ENCODE data around the gene ARHGEF4. TPM values are rescaled to one million over a fixed set of nuclear protein-coding genes. Genes with fewer than 3 reads are reported as not detected.

The ARHGEF4 gene
- total RNA-seq, 1 experiment from 2014 or later = 26.6 TPM

DNA sequence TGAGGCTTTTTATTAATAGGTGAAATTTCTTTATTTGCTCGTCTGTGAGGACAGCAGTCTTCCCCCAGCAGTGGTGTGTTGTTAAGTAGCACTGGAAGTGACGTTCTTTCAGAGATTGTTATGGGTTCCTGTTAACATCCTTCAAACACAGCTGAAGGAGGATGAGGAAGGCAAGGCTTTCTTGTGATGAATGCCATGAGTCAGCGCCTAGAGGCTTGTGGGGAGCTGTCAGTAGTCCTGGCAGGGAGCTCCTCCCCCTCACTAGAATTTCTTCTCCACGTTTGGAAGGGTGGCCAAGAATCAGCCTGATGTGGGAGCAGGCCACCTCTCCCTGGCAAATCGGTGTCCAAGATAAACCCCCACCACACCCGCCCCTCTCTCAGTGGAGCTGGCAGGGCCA, 113.2 kb downstream of the ARHGEF4 start (continued):
- TF ChIP-seq ZFX (IDR thresholded peaks at IDR 0.05) = no peak

GRCh38 chr2:130951018-130951417, 114.3 kb downstream of the ARHGEF4 start:
- ChIA-PET POLR2A (no interaction called here), RAD21 (ENCODE audit: low non-redundant PET in 1 of 2, low total read pairs in 2 of 2, uncharacterized antibody in 2 of 2, unreplicated experiment in 2 of 2) (no interaction called here), CTCF (no interaction called here)
- no peaks in the 10 kb centered on the region for H3K27me3 ChIP-seq (ENCODE audit: insufficient read depth, low read length)
- BruUV-seq (replicated peaks) = no TSS peak
- intact Hi-C loops (cut with micrococcal nuclease) = no loop called here
- no peaks in the 10 kb centered on the region for H3K9me3 ChIP-seq (ENCODE audit: control insufficient read depth in 1 of 2, insufficient read depth in 1 of 2, low read depth in 1 of 2, low read length in 2 of 2)
- H3K9ac ChIP-seq (ENCODE audit: low read length) = no peak overlapping the region
- no peaks in the 10 kb centered on the region for H3K79me2 ChIP-seq (ENCODE audit: insufficient read depth, low read length)
- H3K27ac ChIP-seq (ENCODE audit: low read depth, low read length) = no peak overlapping the region
- no peak overlapping the region for H3K4me3 ChIP-seq (replicated peaks in 1 of 2; ENCODE audit: low read depth in 1 of 2, low read length in 2 of 2)
- no peak overlapping the region for H2AFZ ChIP-seq (ENCODE audit: low read depth, low read length, poor library complexity, severe bottlenecking)
- H3K9me2 ChIP-seq (ENCODE audit: insufficient read depth) = no peaks in the 10 kb centered on the region
- TF ChIP-seq FOSL1 (IDR thresholded peaks at IDR 0.05; ENCODE audit: low read depth) (no peak), TCF7L2 (IDR thresholded peaks at IDR 0.05; ENCODE audit: borderline replicate concordance, extremely low read depth, insufficient read depth, insufficient read length) (no peak), ZBTB33 (IDR thresholded peaks at IDR 0.05; ENCODE audit: extremely low read depth, insufficient replicate concordance, low read length) (no peak), ATF3 (IDR thresholded peaks at IDR 0.05) (no peak), CBX3 (IDR thresholded peaks at IDR 0.05; ENCODE audit: low read depth) (no peak), ELF1 (IDR thresholded peaks at IDR 0.05; ENCODE audit: borderline replicate concordance, low read depth) (no peak), RAD21 (IDR thresholded peaks at IDR 0.05; ENCODE audit: low read depth) (no peak), JUND (IDR thresholded peaks at IDR 0.05) (no peak), SP1 (IDR thresholded peaks at IDR 0.05; ENCODE audit: low read depth) (no peak), CTCF (IDR thresholded peaks at IDR 0.05 in 2 of 3, conservative IDR thresholded peaks at IDR 0.05 in 1 of 3; ENCODE audit: borderline replicate concordance in 1 of 3, insufficient read depth in 1 of 3, low read depth in 2 of 3, low read length in 2 of 3) (no peak), POLR2A (IDR thresholded peaks at IDR 0.05; ENCODE audit: borderline replicate concordance, extremely low read depth, insufficient read depth, insufficient read length) (no peak), SIN3A (IDR thresholded peaks at IDR 0.05; ENCODE audit: low read depth) (no peak)
- TF ChIP-seq, protein P1, sequence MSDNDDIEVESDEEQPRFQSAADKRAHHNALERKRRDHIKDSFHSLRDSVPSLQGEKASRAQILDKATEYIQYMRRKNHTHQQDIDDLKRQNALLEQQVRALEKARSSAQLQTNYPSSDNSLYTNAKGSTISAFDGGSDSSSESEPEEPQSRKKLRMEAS (IDR thresholded peaks at IDR 0.05) = no peak
- TF ChIP-seq, protein P2, sequence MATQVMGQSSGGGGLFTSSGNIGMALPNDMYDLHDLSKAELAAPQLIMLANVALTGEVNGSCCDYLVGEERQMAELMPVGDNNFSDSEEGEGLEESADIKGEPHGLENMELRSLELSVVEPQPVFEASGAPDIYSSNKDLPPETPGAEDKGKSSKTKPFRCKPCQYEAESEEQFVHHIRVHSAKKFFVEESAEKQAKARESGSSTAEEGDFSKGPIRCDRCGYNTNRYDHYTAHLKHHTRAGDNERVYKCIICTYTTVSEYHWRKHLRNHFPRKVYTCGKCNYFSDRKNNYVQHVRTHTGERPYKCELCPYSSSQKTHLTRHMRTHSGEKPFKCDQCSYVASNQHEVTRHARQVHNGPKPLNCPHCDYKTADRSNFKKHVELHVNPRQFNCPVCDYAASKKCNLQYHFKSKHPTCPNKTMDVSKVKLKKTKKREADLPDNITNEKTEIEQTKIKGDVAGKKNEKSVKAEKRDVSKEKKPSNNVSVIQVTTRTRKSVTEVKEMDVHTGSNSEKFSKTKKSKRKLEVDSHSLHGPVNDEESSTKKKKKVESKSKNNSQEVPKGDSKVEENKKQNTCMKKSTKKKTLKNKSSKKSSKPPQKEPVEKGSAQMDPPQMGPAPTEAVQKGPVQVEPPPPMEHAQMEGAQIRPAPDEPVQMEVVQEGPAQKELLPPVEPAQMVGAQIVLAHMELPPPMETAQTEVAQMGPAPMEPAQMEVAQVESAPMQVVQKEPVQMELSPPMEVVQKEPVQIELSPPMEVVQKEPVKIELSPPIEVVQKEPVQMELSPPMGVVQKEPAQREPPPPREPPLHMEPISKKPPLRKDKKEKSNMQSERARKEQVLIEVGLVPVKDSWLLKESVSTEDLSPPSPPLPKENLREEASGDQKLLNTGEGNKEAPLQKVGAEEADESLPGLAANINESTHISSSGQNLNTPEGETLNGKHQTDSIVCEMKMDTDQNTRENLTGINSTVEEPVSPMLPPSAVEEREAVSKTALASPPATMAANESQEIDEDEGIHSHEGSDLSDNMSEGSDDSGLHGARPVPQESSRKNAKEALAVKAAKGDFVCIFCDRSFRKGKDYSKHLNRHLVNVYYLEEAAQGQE (IDR thresholded peaks at IDR 0.05; ENCODE audit: low read depth) = no peak
- no peak for DNase-seq (ENCODE audit: low read depth, low spot score)
- ATAC-seq = no peak
- H3K4me1 ChIP-seq (ENCODE audit: control insufficient read depth in 1 of 2, insufficient read depth in 2 of 2, low read length in 2 of 2) = no peaks in the 10 kb centered on the region
- H3K4me2 ChIP-seq (ENCODE audit: low read length) = no peak overlapping the region
- H3K36me3 ChIP-seq (ENCODE audit: control insufficient read depth in 1 of 2, insufficient read depth in 2 of 2, low read length in 2 of 2) = 0 out of 4 replicates have a peak, but pooled peaks cover 0 to 3% of the 10 kb centered on the region in 2 experiments
- no peaks in the 10 kb centered on the region for H4K20me1 ChIP-seq (ENCODE audit: insufficient read depth)

All from HCT116 (cell line).